HG02840 (cell line): Measurements from ENCODE around the gene PARP11.

Source experiments
- ATAC-seq: cut with Tn5 transposase; IDR thresholded peaks from one replicate; pipeline ENCODE4 v1.9.1; 2021; ENCODE audit warnings: mild to moderate bottlenecking, moderate library complexity, moderate number of reproducible peaks; ENCODE audit not compliant: unreplicated experiment, low FRiP score

Gene PARP11

DNA sequence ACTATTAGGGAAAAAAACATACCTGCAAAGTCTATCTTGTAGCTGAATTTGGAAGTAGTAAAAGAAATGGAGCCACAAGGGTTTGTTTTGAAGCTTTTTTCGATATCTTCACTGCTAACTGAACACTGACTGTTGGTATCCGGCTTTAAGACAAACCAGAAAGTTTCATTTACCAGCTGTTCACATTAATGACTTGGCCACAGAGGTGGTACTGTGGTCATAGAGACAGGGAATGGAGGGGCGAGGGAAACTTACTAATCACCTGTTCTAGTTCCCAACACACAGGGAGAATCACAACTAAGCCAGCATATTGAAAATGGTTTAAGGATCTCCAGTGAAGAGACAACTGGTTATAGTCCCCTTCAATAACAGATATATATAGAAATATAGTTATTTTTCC is 44.3 kb downstream of the PARP11 start:
- ATAC-seq = no peak

DNA sequence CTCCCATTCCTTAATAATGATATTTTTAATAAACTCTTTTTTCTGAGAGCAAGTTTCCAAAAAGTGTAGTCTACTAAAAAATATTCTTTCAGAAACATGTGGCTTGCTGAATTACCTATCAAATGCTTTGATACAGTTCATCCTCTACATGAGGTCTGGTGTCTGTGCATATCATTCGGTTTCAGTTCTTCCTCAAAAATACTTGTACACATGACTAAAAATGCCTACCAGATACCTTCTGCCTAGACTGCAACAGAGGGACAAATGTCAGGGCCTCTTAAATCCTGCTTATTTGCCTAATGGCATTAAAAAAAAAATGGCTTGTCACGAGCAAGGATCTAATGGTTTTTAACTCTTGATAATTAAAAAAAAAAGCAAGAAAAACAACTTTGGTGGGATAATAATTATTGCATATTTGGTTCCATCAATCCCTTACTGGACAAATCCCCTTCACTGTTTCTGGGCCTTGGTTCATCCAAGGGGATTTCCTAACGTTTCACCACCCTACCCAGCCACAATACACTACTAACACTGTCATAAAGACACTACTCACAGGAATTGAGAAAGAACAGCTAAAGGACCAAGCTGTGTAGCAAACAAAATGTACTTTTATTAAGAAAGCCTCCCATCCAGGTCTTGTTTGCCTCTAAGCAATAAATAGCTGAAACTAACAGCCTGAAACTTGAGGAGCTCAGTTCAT is 45.7 kb downstream of the PARP11 start:
- ATAC-seq = no peak

- ATAC-seq = no peak
Measured at GRCh38 chr12:3821441-3821840, 51.8 kb downstream of the PARP11 start.

GRCh38 chr12:3820122-3820521 is 53.1 kb downstream of the PARP11 start:
- no peak for ATAC-seq

GRCh38 chr12:3816266-3816665 is 56.9 kb downstream of the PARP11 start:
- ATAC-seq = no peak

GRCh38 chr12:3815094-3815766 is 58.0 kb downstream of the PARP11 start:
- no peak for ATAC-seq

DNA sequence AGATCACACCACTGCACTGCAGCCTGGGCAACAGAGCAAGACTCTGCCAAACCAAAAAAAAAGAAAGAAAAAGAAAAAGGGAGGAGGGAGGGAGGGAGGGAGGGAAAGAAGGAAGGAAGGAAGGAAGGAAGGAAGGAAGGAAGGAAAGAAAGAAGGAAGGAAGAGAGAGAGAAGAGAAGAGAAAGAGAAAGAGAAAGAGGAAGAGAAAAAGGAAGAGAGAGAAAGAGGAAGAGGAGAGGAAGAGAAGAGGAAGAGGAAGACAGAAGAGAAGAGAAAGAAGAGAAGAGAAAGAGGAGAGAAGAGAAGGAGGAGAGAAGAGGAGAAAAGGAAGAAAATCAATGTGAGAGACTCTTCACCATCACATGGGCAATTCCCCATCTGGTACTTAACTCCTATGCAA is 62.7 kb downstream of the PARP11 start:
- no peak for ATAC-seq

GRCh38 chr12:3810016-3810370 is 63.2 kb downstream of the PARP11 start:
- no peak for ATAC-seq

DNA sequence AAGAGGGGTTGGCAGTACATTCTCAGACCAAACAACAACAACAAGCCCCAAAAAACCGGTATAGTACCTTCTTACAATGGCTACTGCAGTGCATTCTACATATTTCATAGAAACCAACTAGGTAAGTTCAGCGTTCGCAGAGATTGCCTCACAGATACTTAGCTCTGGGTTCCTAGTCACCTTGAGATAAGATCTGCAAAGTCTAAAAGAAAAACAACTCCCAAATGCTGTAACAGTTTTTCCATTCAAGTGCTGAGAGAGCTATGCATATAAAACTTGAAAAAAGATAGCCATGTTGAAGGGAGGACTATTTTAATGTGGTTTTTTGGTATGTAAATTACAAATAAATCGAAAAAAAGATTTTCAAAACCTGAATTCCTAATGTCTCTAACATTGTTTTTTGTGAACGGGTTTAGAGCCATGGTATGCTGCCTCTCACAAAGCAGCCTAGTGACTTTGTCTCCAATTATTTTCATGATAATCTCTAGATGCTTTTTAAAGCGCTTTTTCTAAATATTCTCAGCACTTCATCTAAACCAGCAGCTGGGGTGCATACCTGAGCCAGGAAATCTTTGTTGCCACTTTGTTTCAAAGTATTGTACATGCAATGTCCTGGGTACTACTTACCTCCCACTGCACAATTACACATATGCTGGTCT is 63.7 kb downstream of the PARP11 start:
- no peak for ATAC-seq

DNA sequence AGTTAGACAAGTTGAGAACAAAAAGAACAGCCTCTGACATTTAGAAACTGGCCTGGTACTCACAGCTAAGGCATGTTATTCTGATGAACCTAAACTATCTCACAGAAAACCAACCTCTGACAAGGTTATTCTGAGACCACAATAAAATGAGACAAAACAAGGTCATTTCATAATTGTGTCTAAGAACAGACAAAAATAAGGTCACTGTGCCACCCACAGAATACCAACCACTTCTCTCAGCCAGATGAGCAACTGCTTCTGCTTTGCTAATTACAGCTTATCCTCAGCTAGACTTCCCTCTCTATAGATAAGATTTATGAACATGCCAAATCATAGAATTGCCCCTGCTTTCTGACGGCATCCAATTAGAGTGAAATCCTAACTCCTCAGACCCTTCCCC is 68.1 kb downstream of the PARP11 start:
- ATAC-seq = no peak

DNA sequence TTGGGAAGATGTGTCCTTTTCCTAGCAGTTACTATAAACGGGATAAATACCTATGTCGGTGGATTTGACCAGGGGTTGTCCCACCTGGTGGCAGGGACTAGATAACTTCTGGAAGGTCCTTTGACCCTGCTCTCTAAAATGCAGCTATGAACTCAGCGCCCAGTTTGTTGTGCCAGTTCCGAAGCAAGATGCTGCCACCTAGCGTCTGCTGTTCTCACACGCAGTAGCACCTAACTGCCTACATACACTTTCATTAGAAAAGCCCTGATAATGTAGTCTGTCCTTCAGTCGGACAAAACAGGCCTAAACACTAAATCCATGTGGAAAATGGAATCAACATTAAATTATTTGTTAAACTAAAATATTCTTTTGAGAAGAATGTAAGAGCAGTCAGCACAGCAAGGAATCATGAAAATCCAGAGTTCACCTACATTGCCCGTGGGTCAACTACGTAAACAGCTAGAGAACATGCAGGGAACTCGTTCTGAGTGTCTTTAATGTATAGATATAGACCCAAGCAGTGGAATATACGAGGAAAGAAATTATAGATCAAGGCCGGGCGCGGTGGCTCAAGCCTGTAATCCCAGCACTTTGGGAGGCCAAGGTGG is 69.2 kb downstream of the PARP11 start:
- no peak for ATAC-seq

DNA sequence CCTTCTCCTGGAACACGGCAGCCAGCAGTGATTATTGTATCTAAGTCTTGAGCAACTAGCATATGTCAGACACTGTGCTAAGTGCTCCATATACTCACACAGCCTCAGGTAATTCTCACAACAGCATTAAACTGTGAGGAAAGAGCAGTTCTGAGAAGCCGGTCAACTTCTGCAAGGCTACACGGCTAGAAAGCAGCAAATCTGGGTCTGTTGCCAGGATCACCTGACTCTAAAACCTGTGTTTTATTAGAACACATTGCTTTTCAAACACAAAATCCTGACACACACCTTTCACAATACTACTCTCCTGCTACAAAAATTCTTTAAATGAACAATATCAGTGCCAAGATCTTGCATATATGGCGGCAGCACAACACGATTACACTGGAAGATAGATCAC is 70.5 kb downstream of the PARP11 start:
- ATAC-seq = no peak

GRCh38 chr12:3797531-3798048 is 75.6 kb downstream of the PARP11 start:
- no peak for ATAC-seq

GRCh38 chr12:3795492-3796133 is 77.6 kb downstream of the PARP11 start:
- ATAC-seq = no peak

- no peak for ATAC-seq
Measured at GRCh38 chr12:3795066-3795465, 78.1 kb downstream of the PARP11 start.

DNA sequence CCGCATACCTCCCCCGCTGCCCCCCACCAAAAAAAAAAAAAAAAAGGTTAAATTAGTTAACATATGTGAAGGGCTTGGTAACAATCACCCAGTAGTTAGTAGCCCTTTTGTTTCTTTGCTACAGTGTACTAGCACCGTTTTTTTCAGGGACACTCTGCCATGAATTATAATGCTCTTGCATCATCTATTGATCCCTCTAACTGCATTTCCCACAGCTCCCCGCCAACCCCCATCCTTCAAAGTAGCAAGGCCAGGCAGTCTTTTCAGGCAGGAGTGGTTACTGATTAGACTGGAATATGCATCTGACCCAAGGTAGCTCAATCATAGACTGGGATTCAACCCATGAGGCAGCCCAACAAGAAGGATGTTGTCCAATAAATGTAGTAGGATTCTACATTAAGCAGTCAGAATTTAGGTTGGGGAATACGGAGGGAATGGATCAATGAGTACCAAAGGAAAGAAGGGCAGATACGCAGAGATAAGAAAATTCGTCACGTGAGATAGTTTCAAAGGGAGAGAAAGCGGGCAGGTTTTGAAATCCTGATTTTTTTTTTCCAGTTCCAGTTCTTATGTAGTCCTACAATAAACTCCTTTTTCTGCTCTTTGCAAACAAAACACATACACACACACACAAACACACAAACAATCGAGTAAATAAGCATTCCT is 80.4 kb downstream of the PARP11 start:
- ATAC-seq = no peak

GRCh38 chr12:3791256-3791874 is 81.8 kb downstream of the PARP11 start:
- no peak for ATAC-seq

DNA sequence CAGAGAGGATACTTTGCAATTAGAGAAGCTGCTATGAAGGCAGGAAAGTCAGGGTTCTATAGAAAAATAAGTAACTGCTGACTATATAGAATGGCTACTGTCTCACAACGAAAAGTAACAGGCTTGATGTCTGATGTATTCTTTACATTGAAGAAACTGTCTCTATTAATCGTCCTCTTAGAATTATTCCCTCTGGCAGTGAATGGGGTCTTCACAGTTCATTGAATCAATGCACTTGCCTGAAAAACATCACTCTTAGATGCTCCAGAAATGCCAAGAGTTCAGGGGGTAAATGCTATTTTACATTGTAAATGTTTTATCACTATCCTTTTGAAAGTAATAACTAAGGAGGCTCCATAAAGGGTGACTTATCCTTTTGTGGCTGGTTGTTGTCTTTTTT is 82.6 kb downstream of the PARP11 start:
- no peak for ATAC-seq

DNA sequence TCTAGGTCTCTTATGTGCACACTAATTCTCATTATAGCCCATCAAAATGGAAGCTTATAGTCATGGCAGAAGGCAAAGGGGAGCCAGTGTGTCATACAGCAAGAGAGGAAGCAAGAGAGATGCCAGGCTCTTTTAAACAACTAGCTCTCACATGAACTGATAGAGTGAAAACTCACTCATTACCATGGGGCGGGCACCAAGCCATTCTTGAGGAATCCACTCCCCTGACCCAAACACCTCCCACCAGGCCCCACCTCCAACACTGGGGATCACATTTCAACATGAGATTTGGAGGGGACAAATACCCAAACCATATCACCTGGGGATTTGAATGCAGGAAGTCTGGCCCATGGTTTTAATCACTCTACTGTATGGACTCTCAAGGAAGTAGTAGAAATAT is 83.4 kb downstream of the PARP11 start:
- ATAC-seq = no peak
